Activated B cell treated with CpG ODN at 0.5 μM for 24 hours (primary cell): ENCODE results near the gene PRKAG1. TPM values are rescaled to one million over a fixed set of nuclear protein-coding genes. Genes with fewer than 3 reads are reported as not detected.

ENCODE experiments used
- ATAC-seq: fragments of 200-7000 bp; cut with Tn5 transposase; one replicate; pipeline ENCODE4 v1.10.0; 2021; ENCODE audit warnings: low read depth, mild to moderate bottlenecking, moderate library complexity
- CTCF ChIA-PET: fragments of 350-600 bp; sonication (Branson Sonifier 250); formaldehyde crosslinking; loops from one replicate; lab custom pipeline; 2021; ENCODE audit warnings: antibody characterized with exemption; lab: Charles Lee
- POLR2A ChIA-PET: fragments of 350-600 bp; sonication (Branson Sonifier 250); formaldehyde crosslinking; loops from one replicate; lab custom pipeline; 2021; ENCODE audit warnings: antibody characterized with exemption; lab: Charles Lee
- DNase-seq: peaks from one replicate; pipeline ENCODE4 v3.0.0; 2022
- H3K27ac Mint-ChIP-seq: one replicate; pipeline ENCODE4 v1.8.0; 2020; ENCODE audit warnings: mixed read lengths
- H3K27me3 Mint-ChIP-seq: one replicate; pipeline ENCODE4 v1.8.0; 2021; ENCODE audit warnings: mixed read lengths
- H3K36me3 Mint-ChIP-seq: one replicate; pipeline ENCODE4 v1.8.0; 2021; ENCODE audit warnings: low read depth, mixed read lengths
- H3K4me1 Mint-ChIP-seq: one replicate; pipeline ENCODE4 v1.8.0; 2021; ENCODE audit warnings: mixed read lengths
- H3K4me3 Mint-ChIP-seq: one replicate; pipeline ENCODE4 v1.8.0; 2020; ENCODE audit warnings: mild to moderate bottlenecking, mixed read lengths
- H3K9me3 Mint-ChIP-seq: one replicate; pipeline ENCODE4 v1.8.0; 2020; ENCODE audit warnings: mixed read lengths
- CTCF ChIP-seq: fragments of 200-600 bp; IDR thresholded peaks from one replicate; pipeline ENCODE4 v1.8.0; 2022; ENCODE audit warnings: antibody characterized with exemption, mild to moderate bottlenecking
- intact Hi-C: fragments of 100-400 bp; cut with micrococcal nuclease; formaldehyde crosslinking; loops from one replicate; pipeline ENCODE4 v1.15.1; 2024
- total RNA-seq: library from RNA; stranded (reverse); gene quantifications from 2 replicates; pipeline ENCODE4 v1.2.3, GENCODE V29; 2022

PRKAG1 gene
- total RNA-seq, 1 donor from 2014 or later = 70.5 TPM

GRCh38 chr12:48996794-48997718 lies 21.5 kb downstream of the PRKAG1 start:
- TF ChIP-seq CTCF = no peak
- Mint-ChIP-seq H3K9me3 (no peaks in the 10 kb centered on the region), H3K36me3 (peaks cover 10% of the 10 kb centered on the region), H3K27me3 (peaks cover 26% of the 10 kb centered on the region), H3K27ac (no peak overlapping the region), H3K4me3 (peak overlapping the region; percentile 77), H3K4me1 (peaks cover 43% of the 10 kb centered on the region)
- intact Hi-C loops = loop anchor here (1.0 to 10.0 kb wide), 5 partner anchors 21 to 348 kb away; partner anchors contain the start of genes DNAJC22 and PRKAG1
- ATAC-seq (peak; percentile 53), DNase-seq (peak; percentile 59)
- CTCF ChIA-PET = interaction anchor here (0.6 to 4.5 kb wide), 24 partner anchors 9 to 292 kb away, joined by 3 to 26 read pairs (median 5); partner anchors contain the start of genes ARF3, DHH, FKBP11 and PRKAG1
- POLR2A ChIA-PET = interaction anchor here (0.6 to 4.0 kb wide), 7 partner anchors 18 to 238 kb away, joined by 3 to 24 read pairs (median 9); partner anchors contain the start of genes ARF3, PRKAG1, TUBA1B and WNT1

- ChIA-PET CTCF (interaction anchor here (0.6 to 4.5 kb wide), 9 partner anchors 8 to 201 kb away, joined by 3 to 26 read pairs (median 4); partner anchors contain the start of genes DDX23 and FKBP11), POLR2A (interaction anchor here (1.0 to 4.0 kb wide), 2 partner anchors 16 to 25 kb away, joined by 5 to 24 read pairs; partner anchors contain the start of gene WNT1)
- ATAC-seq (peak; percentile 23), DNase-seq (no peak)
- Mint-ChIP-seq H3K9me3 (no peaks in the 10 kb centered on the region), H3K4me3 (peak overlapping the region; percentile 67), H3K4me1 (peaks cover 38% of the 10 kb centered on the region), H3K27ac (no peak overlapping the region), H3K36me3 (no peaks in the 10 kb centered on the region), H3K27me3 (peaks cover 28% of the 10 kb centered on the region)
- no peak for TF ChIP-seq CTCF
- intact Hi-C loops = loop anchor here (1.0 to 10.0 kb wide), 4 partner anchors 15 to 350 kb away; partner anchors contain the start of gene DNAJC22
Observed at GRCh38 chr12:48995086-48995879, 23.3 kb downstream of the PRKAG1 start.

- no peaks in the 10 kb centered on the region for H3K36me3 Mint-ChIP-seq
- H3K4me3 Mint-ChIP-seq = no peak overlapping the region
- TF ChIP-seq CTCF = no peak
- H3K27ac Mint-ChIP-seq = no peak overlapping the region
- ChIA-PET CTCF (interaction anchor here (0.9 to 4.5 kb wide), 5 partner anchors 9 to 142 kb away, joined by 3 to 26 read pairs (median 4); partner anchors contain the start of genes DDX23 and FKBP11), POLR2A (no interaction called here)
- DNase-seq (no peak), ATAC-seq (no peak)
- no peaks in the 10 kb centered on the region for H3K9me3 Mint-ChIP-seq
- peaks cover 30% of the 10 kb centered on the region for H3K4me1 Mint-ChIP-seq
- peaks cover 26% of the 10 kb centered on the region for H3K27me3 Mint-ChIP-seq
- intact Hi-C loops = loop anchor here (1.0 to 10.0 kb wide), 4 partner anchors 14 to 350 kb away; partner anchors contain the start of gene DNAJC22
Observed at GRCh38 chr12:48994224-48995085, 24.1 kb downstream of the PRKAG1 start.

GRCh38 chr12:48993787-48994186 lies 24.8 kb downstream of the PRKAG1 start:
- Mint-ChIP-seq H3K36me3 (no peaks in the 10 kb centered on the region), H3K4me3 (no peak overlapping the region), H3K27me3 (peaks cover 30% of the 10 kb centered on the region), H3K9me3 (no peaks in the 10 kb centered on the region), H3K4me1 (peaks cover 24% of the 10 kb centered on the region), H3K27ac (no peak overlapping the region)
- ChIA-PET POLR2A (interaction anchor here (0.7 to 0.8 kb wide), 2 partner anchors 14 to 137 kb away, joined by 3 to 7 read pairs; no protein-coding TSS in a partner anchor), CTCF (interaction anchor here (1.0 to 2.3 kb wide), 3 partner anchors 10 to 71 kb away, joined by 3 to 11 read pairs (median 4); no protein-coding TSS in a partner anchor)
- DNase-seq (no peak), ATAC-seq (no peak)
- TF ChIP-seq CTCF = no peak
- intact Hi-C loops = loop anchor here (10.0 kb wide), 1 partner anchor 351 kb away; the partner anchor contains the start of gene DNAJC22
